Fibroblast of lung (primary cell): ENCODE measurements around the gene RPL7A.
"Not testable (repeated sequence)": the region's sequence is repeated elsewhere in the genome, so short reads cannot be mapped to it uniquely, and the experiment has no call there.

Source experiments
- EZH2 ChIP-seq: IDR thresholded peaks from 2 replicates; pipeline ENCODE4 v1.5.1; 2012; ENCODE audit warnings: low read length, control low read depth, mild to moderate bottlenecking; ENCODE audit errors: missing control alignments
- TF ChIP-seq, protein P1 (sequence below), 2 donors: IDR thresholded peaks in 1 of 2; conservative IDR thresholded peaks in 1 of 2; 1 replicate in 1 of 2; 2 replicates in 1 of 2; pipeline ENCODE4 v1.5.1; 2011 to 2012; ENCODE audit warnings: low read length in 2 of 2, control low read depth in 1 of 2, inconsistent platforms in 1 of 2, low read depth in 1 of 2, mild to moderate bottlenecking in 1 of 2

DNA sequence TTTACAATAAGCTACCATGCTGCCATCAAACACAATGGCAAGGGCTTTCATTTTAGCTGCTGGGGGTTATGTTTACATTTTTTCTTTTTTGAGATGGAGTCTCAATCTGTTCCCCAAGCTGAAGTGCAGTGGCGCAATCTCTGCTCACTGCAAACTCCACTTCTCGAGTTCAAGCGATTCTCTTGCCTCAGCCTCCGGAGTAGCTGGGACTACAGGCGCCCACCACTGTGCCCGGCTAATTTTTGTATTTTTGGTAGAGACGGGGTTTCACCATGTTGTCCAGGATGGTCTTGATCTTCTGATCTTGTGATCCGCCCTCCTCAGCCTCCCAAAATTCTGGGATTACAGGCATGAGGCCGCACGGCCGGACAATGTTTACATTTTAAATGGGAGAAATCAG, 13.1 kb upstream of the RPL7A start:
- TF ChIP-seq EZH2 = not testable (repeated sequence)
- TF ChIP-seq, protein P1, sequence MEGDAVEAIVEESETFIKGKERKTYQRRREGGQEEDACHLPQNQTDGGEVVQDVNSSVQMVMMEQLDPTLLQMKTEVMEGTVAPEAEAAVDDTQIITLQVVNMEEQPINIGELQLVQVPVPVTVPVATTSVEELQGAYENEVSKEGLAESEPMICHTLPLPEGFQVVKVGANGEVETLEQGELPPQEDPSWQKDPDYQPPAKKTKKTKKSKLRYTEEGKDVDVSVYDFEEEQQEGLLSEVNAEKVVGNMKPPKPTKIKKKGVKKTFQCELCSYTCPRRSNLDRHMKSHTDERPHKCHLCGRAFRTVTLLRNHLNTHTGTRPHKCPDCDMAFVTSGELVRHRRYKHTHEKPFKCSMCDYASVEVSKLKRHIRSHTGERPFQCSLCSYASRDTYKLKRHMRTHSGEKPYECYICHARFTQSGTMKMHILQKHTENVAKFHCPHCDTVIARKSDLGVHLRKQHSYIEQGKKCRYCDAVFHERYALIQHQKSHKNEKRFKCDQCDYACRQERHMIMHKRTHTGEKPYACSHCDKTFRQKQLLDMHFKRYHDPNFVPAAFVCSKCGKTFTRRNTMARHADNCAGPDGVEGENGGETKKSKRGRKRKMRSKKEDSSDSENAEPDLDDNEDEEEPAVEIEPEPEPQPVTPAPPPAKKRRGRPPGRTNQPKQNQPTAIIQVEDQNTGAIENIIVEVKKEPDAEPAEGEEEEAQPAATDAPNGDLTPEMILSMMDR (conservative IDR thresholded peaks at IDR 0.05 in 1 of 2, IDR thresholded peaks at IDR 0.05 in 1 of 2; ENCODE audit: low read depth in 1 of 2, low read length in 2 of 2) = not testable (repeated sequence)
